ENCODE data around the gene FIBCD1.

DNA sequence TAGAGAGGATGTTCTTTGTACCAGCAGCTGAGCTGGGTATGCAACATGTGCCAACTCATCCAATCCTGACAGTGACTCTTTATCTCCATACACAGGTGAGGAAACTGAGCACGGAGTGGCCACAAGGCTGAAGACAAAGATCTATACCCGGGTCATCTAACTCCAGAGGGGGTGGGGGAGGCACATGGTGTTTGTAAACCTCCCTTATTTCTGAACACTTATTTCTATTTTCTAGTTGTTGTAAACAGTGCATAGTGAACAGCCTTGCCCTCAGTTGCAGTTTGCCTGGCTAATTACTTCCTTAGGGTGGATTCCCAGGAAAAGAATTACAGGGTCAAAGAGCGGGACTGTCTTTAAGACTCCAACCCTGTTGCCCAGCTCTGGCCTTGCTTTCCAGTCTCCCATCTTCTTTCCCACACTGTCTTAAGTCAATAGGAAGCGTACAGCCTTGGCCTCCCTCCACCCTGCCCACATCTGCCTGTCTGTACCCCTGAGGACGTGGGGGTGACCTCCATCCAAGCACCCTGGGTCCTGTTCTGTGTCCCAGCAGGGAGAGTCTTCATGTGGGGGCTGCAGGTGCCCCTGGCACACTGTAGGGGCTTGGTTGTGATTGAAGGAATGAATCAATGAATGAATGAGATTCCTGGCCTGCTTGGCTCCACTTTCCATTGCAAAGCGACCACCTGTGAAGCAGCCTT lies 13.2 kb upstream of the FIBCD1 start:
- TF ChIP-seq TARDBP (IDR thresholded peaks at IDR 0.05), result no peak
- TF ChIP-seq FOXM1 (IDR thresholded peaks at IDR 0.05; ENCODE audit: borderline replicate concordance), result no peak
- no peak for TF ChIP-seq ARNT (IDR thresholded peaks at IDR 0.05)
- TF ChIP-seq L3MBTL2 (conservative IDR thresholded peaks at IDR 0.05), result no peak
- TF ChIP-seq, protein P1, sequence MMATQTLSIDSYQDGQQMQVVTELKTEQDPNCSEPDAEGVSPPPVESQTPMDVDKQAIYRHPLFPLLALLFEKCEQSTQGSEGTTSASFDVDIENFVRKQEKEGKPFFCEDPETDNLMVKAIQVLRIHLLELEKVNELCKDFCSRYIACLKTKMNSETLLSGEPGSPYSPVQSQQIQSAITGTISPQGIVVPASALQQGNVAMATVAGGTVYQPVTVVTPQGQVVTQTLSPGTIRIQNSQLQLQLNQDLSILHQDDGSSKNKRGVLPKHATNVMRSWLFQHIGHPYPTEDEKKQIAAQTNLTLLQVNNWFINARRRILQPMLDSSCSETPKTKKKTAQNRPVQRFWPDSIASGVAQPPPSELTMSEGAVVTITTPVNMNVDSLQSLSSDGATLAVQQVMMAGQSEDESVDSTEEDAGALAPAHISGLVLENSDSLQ (IDR thresholded peaks at IDR 0.05), result no peak
- no peak for TF ChIP-seq SUZ12 (IDR thresholded peaks at IDR 0.05)
- TF ChIP-seq FOXK2 (IDR thresholded peaks at IDR 0.05), result no peak
- no peak for TF ChIP-seq SP1 (IDR thresholded peaks at IDR 0.05)
- no peak for TF ChIP-seq LEF1 (IDR thresholded peaks at IDR 0.05; ENCODE audit: borderline replicate concordance)
